CD14-positive monocyte (primary cell): ENCODE results near the gene CFAP92. TPM values are rescaled to one million over a fixed set of nuclear protein-coding genes. Genes with fewer than 3 reads are reported as not detected.
A peak's percentile ranks its signal among the peaks of the same experiment; 100 is the strongest.

Experiments used
- DNase-seq, 3 donors: peaks; one replicate each; pipeline ENCODE4 v3.0.0-alpha.2; 2011 to 2022
- H2AFZ ChIP-seq: 2 replicates; pipeline ENCODE4 v1.6.0; 2012; ENCODE audit warnings: mild to moderate bottlenecking, low read depth, low read length, inconsistent platforms; ENCODE audit not compliant: insufficient read depth, poor library complexity, severe bottlenecking
- H3K27ac ChIP-seq, 2 donors: 1 replicate in 1 of 2; 2 replicates in 1 of 2; pipeline ENCODE4 v1.5.1; 2012 to 2013; ENCODE audit warnings: low read length in 2 of 2, control low read depth in 1 of 2, inconsistent platforms in 1 of 2, low read depth in 1 of 2, mild to moderate bottlenecking in 1 of 2
- H3K27me3 ChIP-seq, 2 donors: one replicate each; pipeline versions ENCODE4 v1.6.0 to v1.6.1; 2011 to 2013; ENCODE audit warnings: low read length in 2 of 2; ENCODE audit not compliant: control insufficient read depth in 2 of 2, insufficient read depth in 2 of 2
- H3K36me3 ChIP-seq, 2 donors: replicated peaks in 1 of 2; 1 replicate in 1 of 2; 2 replicates in 1 of 2; pipeline versions ENCODE4 v1.5.1 to v1.6.1; 2012 to 2013; ENCODE audit warnings: low read length in 2 of 2, control low read depth in 1 of 2, inconsistent platforms in 1 of 2, mild to moderate bottlenecking in 1 of 2; ENCODE audit not compliant: insufficient read depth in 2 of 2, control insufficient read depth in 1 of 2
- H3K4me1 ChIP-seq, 2 donors: 1 replicate in 1 of 2; 2 replicates in 1 of 2; pipeline versions ENCODE4 v1.5.1 to v1.6.1; 2012 to 2013; ENCODE audit warnings: low read length in 2 of 2, control low read depth in 1 of 2, inconsistent platforms in 1 of 2, mild to moderate bottlenecking in 1 of 2, moderate library complexity in 1 of 2; ENCODE audit not compliant: insufficient read depth in 2 of 2, control insufficient read depth in 1 of 2
- H3K4me2 ChIP-seq: replicated peaks from 2 replicates; pipeline ENCODE3; 2012; ENCODE audit warnings: low read length, moderate library complexity, mild to moderate bottlenecking; ENCODE audit not compliant: poor library complexity, severe bottlenecking; ENCODE audit errors: extremely low read depth
- H3K4me3 ChIP-seq, 3 experiments: fragments of 200-600 bp in 1 of 3; sonication (generic) in 1 of 3; replicated peaks in 1 of 3; 1 replicate in 2 of 3; 2 replicates in 1 of 3; pipeline ENCODE4 v1.5.1; 2011 to 2013; ENCODE audit warnings: low read length in 3 of 3, mild to moderate bottlenecking in 3 of 3, control low read depth in 2 of 3, low read depth in 2 of 3, inconsistent platforms in 1 of 3, moderate library complexity in 1 of 3
- H3K79me2 ChIP-seq: 2 replicates; pipeline ENCODE4 v1.6.0; 2012; ENCODE audit warnings: mild to moderate bottlenecking, control low read depth, inconsistent platforms, low read length, moderate library complexity; ENCODE audit not compliant: insufficient read depth
- H3K9ac ChIP-seq: 2 replicates; pipeline ENCODE4 v1.6.0; 2017; ENCODE audit warnings: low read length, mild to moderate bottlenecking; ENCODE audit not compliant: insufficient read depth, poor library complexity, severe bottlenecking
- H3K9me3 ChIP-seq, 2 donors: replicated peaks in 1 of 2; 1 replicate in 1 of 2; 2 replicates in 1 of 2; pipeline versions ENCODE4 v1.5.1 to v1.6.1; 2012 to 2013; ENCODE audit warnings: low read length in 2 of 2, control low read depth in 1 of 2; ENCODE audit not compliant: control insufficient read depth in 1 of 2, insufficient read depth in 1 of 2
- H4K20me1 ChIP-seq: 2 replicates; pipeline ENCODE4 v1.6.0; 2012; ENCODE audit warnings: mild to moderate bottlenecking, low read length, control low read depth, moderate library complexity; ENCODE audit not compliant: insufficient read depth
- H3K27ac Mint-ChIP-seq, 7 donors: one replicate each; pipeline ENCODE4 v1.8.0; 2020; ENCODE audit warnings: mild to moderate bottlenecking in 7 of 7, mixed read lengths in 7 of 7, moderate library complexity in 6 of 7, inconsistent platforms in 2 of 7
- H3K27me3 Mint-ChIP-seq, 3 donors: one replicate each; pipeline ENCODE4 v1.8.0; 2021 to 2022; ENCODE audit warnings: low read depth in 3 of 3, mild to moderate bottlenecking in 3 of 3, mixed read lengths in 3 of 3, moderate library complexity in 3 of 3, inconsistent platforms in 1 of 3
- H3K36me3 Mint-ChIP-seq, 2 donors: one replicate each; pipeline ENCODE4 v1.8.0; 2020; ENCODE audit warnings: mixed read lengths in 2 of 2, inconsistent platforms in 1 of 2, mild to moderate bottlenecking in 1 of 2
- H3K4me1 Mint-ChIP-seq: one replicate; pipeline ENCODE4 v1.8.0; 2020; ENCODE audit warnings: mild to moderate bottlenecking, mixed read lengths
- H3K4me3 Mint-ChIP-seq, 2 donors: one replicate each; pipeline ENCODE4 v1.8.0; 2020; ENCODE audit warnings: mild to moderate bottlenecking in 2 of 2, mixed read lengths in 2 of 2, moderate library complexity in 1 of 2
- H3K9me3 Mint-ChIP-seq, 7 donors: one replicate each; pipeline ENCODE4 v1.8.0; 2020 to 2022; ENCODE audit warnings: mixed read lengths in 7 of 7, mild to moderate bottlenecking in 6 of 7, moderate library complexity in 6 of 7, inconsistent platforms in 2 of 7
- CTCF ChIP-seq: fragments of 200-600 bp; IDR thresholded peaks from one replicate; pipeline ENCODE4 v1.8.0; 2022; ENCODE audit warnings: antibody characterized with exemption, mild to moderate bottlenecking
- WGBS: methylation state at CpG from one replicate; pipeline ENCODE4 v1.1.5; 2013; ENCODE audit warnings: missing lambda C conversion rate; ENCODE audit not compliant: insufficient coverage; 5-methylcytosine and 5-hydroxymethylcytosine counted together
- intact Hi-C, 2 donors: fragments of 100-400 bp; cut with micrococcal nuclease; formaldehyde crosslinking; loops; one replicate each; pipeline versions ENCODE4 v1.15.0 to v1.15.1; 2023
- polyA plus RNA-seq, 3 donors: library from polyadenylated mRNA; depleted of rRNA in 1 of 3; unstranded in 2 of 3; stranded (reverse) in 1 of 3; fragments of 300-500 nt in 2 of 3; fragments of >200 nt in 1 of 3; fragmentation: Illumina TruSeq in 2 of 3; gene quantifications; 1 replicate in 2 of 3; 2 replicates in 1 of 3; pipeline ENCODE4 v1.2.3, GENCODE V29; 2012 to 2021

Gene CFAP92
- polyA plus RNA-seq, 3 donors: 0.12 to 0.50 (median 0.19) TPM

DNA sequence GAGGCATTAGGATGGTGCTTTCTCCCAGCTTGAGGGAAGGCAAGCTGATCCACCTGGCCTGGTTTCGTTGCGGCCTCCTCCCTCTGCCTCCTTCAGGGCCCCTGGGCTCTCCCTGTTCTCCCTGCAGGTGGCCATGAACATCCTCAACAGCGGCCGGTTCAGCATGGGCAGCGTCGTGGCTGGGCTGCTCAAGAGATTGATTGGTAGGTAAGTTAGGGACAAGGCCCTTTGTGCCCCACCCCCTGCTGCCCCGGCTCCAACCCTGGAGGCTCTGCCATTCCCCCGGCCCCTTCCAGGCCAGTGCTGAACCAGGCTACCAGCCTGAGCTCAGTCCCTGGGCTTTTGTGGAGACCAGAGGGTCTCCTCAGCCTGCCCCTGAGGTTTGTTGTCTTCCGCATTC is 91.5 kb downstream of the CFAP92 start:
- H3K9me3 Mint-ChIP-seq: peaks cover 0 to 2% (median 0%) of the 10 kb centered on the region in 7 donors
- H3K27ac Mint-ChIP-seq: no peak overlapping the region
- no peak overlapping the region for H2AFZ ChIP-seq
- H3K4me1 Mint-ChIP-seq: no peaks in the 10 kb centered on the region
- H3K4me2 ChIP-seq: no peak overlapping the region
- no peaks in the 10 kb centered on the region for H3K27me3 Mint-ChIP-seq
- no peaks in the 10 kb centered on the region for H4K20me1 ChIP-seq
- no peaks in the 10 kb centered on the region for H3K79me2 ChIP-seq
- no peak overlapping the region for H3K9ac ChIP-seq
- no peak overlapping the region for H3K27ac ChIP-seq
- no peak for DNase-seq
- WGBS: 100% methylated on average over 9 of the region's 9 CpGs
- peaks cover 96 to 100% of the 10 kb centered on the region in 2 donors for H3K36me3 ChIP-seq
- peaks cover 88 to 100% of the 10 kb centered on the region in 2 donors for H3K36me3 Mint-ChIP-seq
- H3K9me3 ChIP-seq: no peaks in the 10 kb centered on the region
- intact Hi-C loops: no loop called here
- no peak overlapping the region for H3K4me3 Mint-ChIP-seq
- H3K4me3 ChIP-seq: no peak overlapping the region
- no peak for TF ChIP-seq CTCF
- H3K27me3 ChIP-seq: no peaks in the 10 kb centered on the region
- no peaks in the 10 kb centered on the region for H3K4me1 ChIP-seq

DNA sequence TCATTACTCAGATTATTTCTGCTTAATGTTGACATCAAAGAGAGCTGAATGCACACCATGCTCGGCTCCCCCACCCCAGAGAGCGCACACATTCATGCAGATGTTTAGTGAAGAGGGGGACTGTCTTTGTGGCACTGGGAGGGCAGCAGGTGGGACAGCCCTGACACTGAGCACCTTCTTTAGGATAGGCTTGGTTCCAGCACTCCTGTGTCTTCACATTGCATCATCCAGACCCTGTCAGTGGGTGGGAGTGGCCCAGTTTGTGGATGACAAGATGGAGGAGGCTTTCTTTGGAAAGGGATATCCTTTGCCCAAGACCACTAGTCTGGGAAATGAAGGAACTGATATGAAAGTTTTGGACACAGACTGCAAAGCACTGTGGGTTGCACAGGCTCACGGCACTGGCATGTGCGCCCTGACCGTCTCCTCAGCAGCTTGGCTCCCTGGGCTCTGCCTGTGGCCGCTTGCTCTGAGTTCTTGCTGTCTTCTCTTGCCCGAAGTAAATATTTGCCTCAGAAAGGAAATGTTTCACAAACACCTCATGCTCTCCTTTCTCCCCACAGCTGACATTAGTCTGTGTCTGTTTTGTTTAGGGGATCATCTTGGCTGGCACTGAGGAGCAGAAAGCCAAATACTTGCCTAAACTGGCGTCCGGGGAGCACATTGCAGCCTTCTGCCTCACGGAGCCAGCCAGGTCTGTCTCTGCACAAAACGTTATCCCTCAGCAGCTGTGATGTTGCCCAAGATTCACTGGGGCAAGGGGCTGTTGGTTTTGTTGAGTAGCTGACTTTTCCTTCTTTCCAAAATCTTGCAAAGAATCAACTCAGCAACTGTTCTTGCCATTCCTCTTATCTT is 97.8 kb downstream of the CFAP92 start:
- Mint-ChIP-seq H3K4me3 (no peak overlapping the region), H3K27me3 (no peaks in the 10 kb centered on the region), H3K27ac (peak overlapping the region in 3 of 7 donors; percentile 15 to 63 (median 55)), H3K36me3 (peaks cover 78 to 86% of the 10 kb centered on the region in 2 donors), H3K9me3 (no peaks in the 10 kb centered on the region), H3K4me1 (no peaks in the 10 kb centered on the region)
- intact Hi-C loops: no loop called here
- peaks cover 78 to 95% of the 10 kb centered on the region in 2 donors for H3K36me3 ChIP-seq
- H4K20me1 ChIP-seq: no peaks in the 10 kb centered on the region
- no peak overlapping the region for H3K9ac ChIP-seq
- H2AFZ ChIP-seq: no peak overlapping the region
- peak overlapping the region in 1 of 2 donors; percentile 26 for H3K27ac ChIP-seq
- H3K4me3 ChIP-seq: no peak overlapping the region
- H3K4me1 ChIP-seq: no peaks in the 10 kb centered on the region
- 100% methylated on average over 7 of the region's 11 CpGs for WGBS
- no peak for DNase-seq
- H3K27me3 ChIP-seq: no peaks in the 10 kb centered on the region
- no peaks in the 10 kb centered on the region for H3K9me3 ChIP-seq
- TF ChIP-seq CTCF: no peak
- no peaks in the 10 kb centered on the region for H3K79me2 ChIP-seq
- no peak overlapping the region for H3K4me2 ChIP-seq
